Astrocyte of the spinal cord (primary cell): ENCODE data around the gene SLC9A9.

Experiments used
- DNase-seq: peaks from one replicate; pipeline ENCODE4 v3.0.0; 2011; ENCODE audit warnings: low read depth, low spot score
- H3K4me3 ChIP-seq: 2 replicates; pipeline ENCODE4 v1.5.1; 2011; ENCODE audit warnings: low read depth, mild to moderate bottlenecking, low read length, moderate library complexity
- in situ Hi-C: cut with HindIII; loops from 2 replicates; pipeline ENCODE4 v1.10.0; 2017; ENCODE audit warnings: low sequenced_read_pairs
- TF ChIP-seq, protein P1 (sequence below): IDR thresholded peaks from 2 replicates; pipeline ENCODE4 v1.5.1; 2012; ENCODE audit warnings: low read depth, mild to moderate bottlenecking, low read length, inconsistent platforms

The SLC9A9 gene

DNA sequence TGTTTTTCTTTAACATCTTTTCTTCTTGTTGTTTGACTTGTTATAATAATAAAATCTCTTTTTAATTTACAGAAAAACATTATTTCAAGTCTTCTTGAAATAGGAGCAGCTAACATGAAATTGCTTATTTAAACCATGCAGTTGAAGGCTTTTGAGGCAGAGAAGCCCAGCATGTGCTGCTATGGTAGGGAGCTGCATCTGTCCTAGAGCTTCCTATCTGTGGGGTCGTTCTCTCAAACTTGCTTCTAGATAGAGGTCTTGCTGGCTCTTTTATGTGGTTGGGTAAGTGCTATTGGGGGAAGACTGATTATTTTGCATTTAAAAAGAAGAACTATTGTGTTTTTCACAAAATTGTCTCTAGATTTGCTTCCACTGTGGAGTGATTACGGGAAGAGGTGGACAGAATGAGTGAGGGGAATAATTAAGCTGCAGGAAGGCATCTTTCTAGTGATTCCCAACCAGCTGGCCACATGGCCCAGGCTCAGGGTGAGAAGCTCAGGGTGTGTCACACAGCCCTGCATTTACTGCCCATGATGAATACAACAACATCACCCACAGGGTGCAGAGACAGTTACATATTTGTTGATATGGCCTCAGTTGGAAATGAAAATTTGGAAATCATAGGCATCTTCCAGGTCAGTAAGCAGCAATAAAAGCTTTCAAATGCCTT, 630.0 kb downstream of the SLC9A9 start:
- in situ Hi-C loops, result no loop called here
- no peak for DNase-seq
- no peak overlapping the region for H3K4me3 ChIP-seq
- TF ChIP-seq, protein P1, sequence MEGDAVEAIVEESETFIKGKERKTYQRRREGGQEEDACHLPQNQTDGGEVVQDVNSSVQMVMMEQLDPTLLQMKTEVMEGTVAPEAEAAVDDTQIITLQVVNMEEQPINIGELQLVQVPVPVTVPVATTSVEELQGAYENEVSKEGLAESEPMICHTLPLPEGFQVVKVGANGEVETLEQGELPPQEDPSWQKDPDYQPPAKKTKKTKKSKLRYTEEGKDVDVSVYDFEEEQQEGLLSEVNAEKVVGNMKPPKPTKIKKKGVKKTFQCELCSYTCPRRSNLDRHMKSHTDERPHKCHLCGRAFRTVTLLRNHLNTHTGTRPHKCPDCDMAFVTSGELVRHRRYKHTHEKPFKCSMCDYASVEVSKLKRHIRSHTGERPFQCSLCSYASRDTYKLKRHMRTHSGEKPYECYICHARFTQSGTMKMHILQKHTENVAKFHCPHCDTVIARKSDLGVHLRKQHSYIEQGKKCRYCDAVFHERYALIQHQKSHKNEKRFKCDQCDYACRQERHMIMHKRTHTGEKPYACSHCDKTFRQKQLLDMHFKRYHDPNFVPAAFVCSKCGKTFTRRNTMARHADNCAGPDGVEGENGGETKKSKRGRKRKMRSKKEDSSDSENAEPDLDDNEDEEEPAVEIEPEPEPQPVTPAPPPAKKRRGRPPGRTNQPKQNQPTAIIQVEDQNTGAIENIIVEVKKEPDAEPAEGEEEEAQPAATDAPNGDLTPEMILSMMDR, result no peak

DNA sequence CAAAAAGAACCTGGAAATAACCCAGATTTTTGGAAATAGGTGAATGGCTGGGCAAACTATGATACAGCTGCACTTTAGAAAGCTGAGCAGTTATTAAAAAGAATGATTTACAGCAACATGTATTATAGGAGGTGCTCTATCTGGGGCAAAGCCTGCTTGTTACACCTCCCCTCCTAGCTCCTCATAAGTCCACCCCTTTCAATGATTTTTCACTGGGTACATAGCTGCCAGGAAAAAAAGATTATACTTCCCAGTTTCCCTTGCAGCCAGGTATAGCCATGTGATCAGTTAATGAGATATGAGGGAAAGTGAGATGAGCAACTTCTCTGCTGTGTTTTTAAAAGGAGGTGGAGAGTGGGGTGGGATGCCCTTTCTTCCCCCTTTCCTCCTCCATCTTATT, 631.0 kb downstream of the SLC9A9 start:
- in situ Hi-C loops, result no loop called here
- H3K4me3 ChIP-seq, result no peak overlapping the region
- TF ChIP-seq, protein P1, result no peak
- DNase-seq, result no peak

DNA sequence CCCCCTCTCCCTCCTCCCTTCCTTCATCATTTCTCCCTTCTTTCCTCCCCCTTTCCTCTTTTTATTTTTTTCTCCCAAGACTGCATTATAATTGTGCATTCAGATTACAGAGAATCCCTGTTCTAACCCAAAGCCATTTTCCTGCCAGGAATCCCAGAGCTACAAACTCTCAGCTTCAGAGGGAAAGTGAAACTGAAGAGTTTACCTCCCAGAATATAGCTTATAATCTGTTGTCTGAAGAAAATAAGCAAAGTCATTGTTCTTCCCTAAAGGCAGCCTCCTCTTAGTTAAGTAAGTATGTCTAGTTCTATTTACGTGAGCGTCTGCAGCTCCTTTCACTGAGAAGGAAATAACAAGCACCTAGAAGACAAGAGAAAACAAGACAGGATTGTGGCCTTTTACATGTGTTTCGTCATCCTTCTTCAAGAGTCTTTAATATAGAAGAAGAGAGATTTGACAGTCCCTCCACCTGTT, 631.5 kb downstream of the SLC9A9 start:
- in situ Hi-C loops, result no loop called here
- no peak overlapping the region for H3K4me3 ChIP-seq
- no peak for DNase-seq
- TF ChIP-seq, protein P1, result no peak
